Left lung (tissue), 10 donors: ENCODE results near the gene SNF8. TPM values are rescaled to one million over a fixed set of nuclear protein-coding genes. Genes with fewer than 3 reads are reported as not detected.

Experiments
- ATAC-seq: fragments of 200-7000 bp; cut with Tn5 transposase; one replicate; pipeline ENCODE4 v1.9.1; 2020; ENCODE audit warnings: moderate library complexity
- DNase-seq, 4 donors: peaks; one replicate each; pipeline ENCODE4 v3.0.0-alpha.2; 2013 to 2020
- H3K27ac ChIP-seq, 2 donors: fragments of 200-600 bp; sonication (generic) in 1 of 2; one replicate each; pipeline versions ENCODE4 v1.5.0 to v1.8.0; 2020 to 2021
- H3K27me3 ChIP-seq, 2 donors: fragments of 200-600 bp; sonication (generic) in 1 of 2; one replicate each; pipeline versions ENCODE4 v1.5.0 to v1.8.0; 2020 to 2021
- H3K36me3 ChIP-seq, 2 donors: fragments of 200-600 bp; sonication (generic) in 1 of 2; one replicate each; pipeline versions ENCODE4 v1.5.0 to v1.8.0; 2020 to 2021
- H3K4me1 ChIP-seq, 2 donors: fragments of 200-600 bp; one replicate each; pipeline ENCODE4 v1.8.0; 2021
- H3K4me3 ChIP-seq, 2 donors: fragments of 200-600 bp; sonication (generic) in 1 of 2; one replicate each; pipeline versions ENCODE4 v1.5.0 to v1.8.0; 2020 to 2021; ENCODE audit warnings: mild to moderate bottlenecking in 1 of 2
- H3K9me3 ChIP-seq, 2 donors: fragments of 200-600 bp; sonication (generic) in 1 of 2; one replicate each; pipeline versions ENCODE4 v1.5.0 to v1.8.0; 2020 to 2021
- intact Hi-C, 2 donors: fragments of 100-400 bp; cut with DNase I; formaldehyde crosslinking; loops; one replicate each; pipeline versions ENCODE4 v1.11.2 to v1.14.2; 2022
- polyA plus RNA-seq, 6 donors: library from polyadenylated mRNA; unstranded; fragments of 120-200 nt; gene quantifications; one replicate each; pipeline ENCODE4 v1.2.1, GENCODE V29; 2013; ENCODE audit not compliant: insufficient read length in 6 of 6
- total RNA-seq, 2 donors: library from RNA; stranded (reverse); fragmentation: NEBNext Ultra II Directional; extraction: Animal tissue kit (Norgen Biotek cat#: 25700); gene quantifications; one replicate each; pipeline ENCODE4 v1.2.1, GENCODE V29; 2021
- TF ChIP-seq, protein P1 (sequence below), 2 donors: fragments of 200-600 bp; sonication (generic) in 1 of 2; IDR thresholded peaks; one replicate each; pipeline versions ENCODE4 v1.5.0 to v1.8.0; 2021; ENCODE audit warnings: antibody characterized with exemption in 2 of 2
- donor health status: DM: no; HTN: yes; CAD: no.
- donor health status: DM: no; HTN: no; CAD: no.

The SNF8 gene
- total and polyA plus RNA-seq, 8 donors, result 80.7 to 109 (median 89.2) TPM

DNA sequence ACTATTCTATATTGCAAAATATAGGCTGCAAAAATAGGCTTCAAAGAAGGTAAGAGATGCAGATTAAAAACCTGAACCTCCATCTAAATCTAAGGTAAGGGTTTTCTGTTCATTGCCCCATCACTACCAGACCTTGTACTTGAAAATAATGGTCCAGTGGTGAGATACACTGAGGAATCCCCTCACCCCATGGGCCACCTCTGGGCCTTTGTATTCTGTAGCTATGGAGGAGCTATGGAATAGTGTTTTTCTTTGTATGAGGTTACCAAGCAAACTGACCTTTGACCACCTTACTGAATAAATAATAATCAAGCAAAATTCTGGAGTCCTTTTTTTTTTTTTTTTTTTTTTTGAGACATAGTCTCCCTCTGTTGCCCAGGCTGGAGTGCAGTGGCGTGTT lies 41.2 kb downstream of the SNF8 start:
- H3K4me3 ChIP-seq, result no peak overlapping the region
- TF ChIP-seq, protein P1, sequence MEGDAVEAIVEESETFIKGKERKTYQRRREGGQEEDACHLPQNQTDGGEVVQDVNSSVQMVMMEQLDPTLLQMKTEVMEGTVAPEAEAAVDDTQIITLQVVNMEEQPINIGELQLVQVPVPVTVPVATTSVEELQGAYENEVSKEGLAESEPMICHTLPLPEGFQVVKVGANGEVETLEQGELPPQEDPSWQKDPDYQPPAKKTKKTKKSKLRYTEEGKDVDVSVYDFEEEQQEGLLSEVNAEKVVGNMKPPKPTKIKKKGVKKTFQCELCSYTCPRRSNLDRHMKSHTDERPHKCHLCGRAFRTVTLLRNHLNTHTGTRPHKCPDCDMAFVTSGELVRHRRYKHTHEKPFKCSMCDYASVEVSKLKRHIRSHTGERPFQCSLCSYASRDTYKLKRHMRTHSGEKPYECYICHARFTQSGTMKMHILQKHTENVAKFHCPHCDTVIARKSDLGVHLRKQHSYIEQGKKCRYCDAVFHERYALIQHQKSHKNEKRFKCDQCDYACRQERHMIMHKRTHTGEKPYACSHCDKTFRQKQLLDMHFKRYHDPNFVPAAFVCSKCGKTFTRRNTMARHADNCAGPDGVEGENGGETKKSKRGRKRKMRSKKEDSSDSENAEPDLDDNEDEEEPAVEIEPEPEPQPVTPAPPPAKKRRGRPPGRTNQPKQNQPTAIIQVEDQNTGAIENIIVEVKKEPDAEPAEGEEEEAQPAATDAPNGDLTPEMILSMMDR (IDR thresholded peaks at IDR 0.05), result no peak
- H3K27me3 ChIP-seq, result no peaks in the 10 kb centered on the region
- DNase-seq (no peak), ATAC-seq (no peak)
- H3K36me3 ChIP-seq, result peaks cover 0 to 2% of the 10 kb centered on the region in 2 donors
- peaks cover 6 to 7% of the 10 kb centered on the region in 2 donors for H3K4me1 ChIP-seq
- intact Hi-C loops, result no loop called here
- H3K9me3 ChIP-seq, result no peaks in the 10 kb centered on the region
- no peak overlapping the region for H3K27ac ChIP-seq

DNA sequence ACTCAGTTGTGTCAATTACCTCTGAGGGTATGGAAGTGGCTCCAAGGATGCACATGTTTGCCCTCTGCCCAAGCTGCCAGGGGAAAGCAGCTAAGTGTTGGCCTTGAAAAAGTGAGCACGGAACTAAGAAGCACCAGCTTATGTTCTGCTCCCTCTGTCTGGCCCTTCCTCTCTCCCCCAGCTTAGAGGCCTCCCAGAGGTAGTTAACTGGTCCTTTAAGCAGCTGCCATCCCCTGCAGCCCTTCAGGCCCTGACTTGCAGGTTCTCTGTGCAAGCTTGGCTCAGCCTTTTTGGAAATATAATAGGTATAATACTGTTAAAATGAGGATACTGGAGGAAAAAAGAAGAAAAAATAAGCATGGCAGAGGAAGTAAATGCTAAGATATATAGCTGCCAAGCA lies 43.4 kb downstream of the SNF8 start:
- DNase-seq (no peak), ATAC-seq (no peak)
- Histone ChIP-seq H3K36me3 (peaks cover 0 to 20% of the 10 kb centered on the region in 2 donors), H3K4me3 (no peak overlapping the region), H3K9me3 (no peaks in the 10 kb centered on the region), H3K27me3 (no peaks in the 10 kb centered on the region), H3K27ac (no peak overlapping the region), H3K4me1 (no peaks in the 10 kb centered on the region)
- intact Hi-C loops, result no loop called here
- TF ChIP-seq, protein P1 (IDR thresholded peaks at IDR 0.05), result no peak

DNA sequence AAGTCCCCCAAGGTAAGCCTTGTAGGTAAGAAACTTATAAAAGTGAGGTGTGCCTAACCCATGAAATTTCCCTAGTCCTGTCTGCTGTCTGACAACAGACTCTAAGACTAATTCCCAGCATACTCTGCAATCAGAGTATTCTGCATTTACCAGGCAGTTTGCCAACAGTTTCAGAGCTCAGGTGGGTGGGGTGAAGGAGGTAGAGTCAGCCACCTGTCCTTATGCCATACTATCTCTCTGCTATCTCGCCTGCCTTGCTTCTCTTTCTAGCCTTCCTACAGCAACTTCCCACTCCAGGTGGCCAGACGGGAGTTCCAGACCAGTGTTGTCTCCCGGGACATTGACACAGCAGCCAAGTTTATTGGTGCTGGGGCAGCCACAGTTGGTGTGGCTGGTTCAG lies 49.8 kb downstream of the SNF8 start:
- Histone ChIP-seq H3K9me3 (no peaks in the 10 kb centered on the region), H3K4me3 (no peak overlapping the region), H3K27me3 (no peaks in the 10 kb centered on the region), H3K36me3 (peaks cover 0 to 35% of the 10 kb centered on the region in 2 donors), H3K4me1 (peaks cover 8 to 17% of the 10 kb centered on the region in 2 donors), H3K27ac (no peak overlapping the region)
- ATAC-seq (no peak), DNase-seq (no peak)
- intact Hi-C loops, result no loop called here
- TF ChIP-seq, protein P1 (IDR thresholded peaks at IDR 0.05), result no peak

DNA sequence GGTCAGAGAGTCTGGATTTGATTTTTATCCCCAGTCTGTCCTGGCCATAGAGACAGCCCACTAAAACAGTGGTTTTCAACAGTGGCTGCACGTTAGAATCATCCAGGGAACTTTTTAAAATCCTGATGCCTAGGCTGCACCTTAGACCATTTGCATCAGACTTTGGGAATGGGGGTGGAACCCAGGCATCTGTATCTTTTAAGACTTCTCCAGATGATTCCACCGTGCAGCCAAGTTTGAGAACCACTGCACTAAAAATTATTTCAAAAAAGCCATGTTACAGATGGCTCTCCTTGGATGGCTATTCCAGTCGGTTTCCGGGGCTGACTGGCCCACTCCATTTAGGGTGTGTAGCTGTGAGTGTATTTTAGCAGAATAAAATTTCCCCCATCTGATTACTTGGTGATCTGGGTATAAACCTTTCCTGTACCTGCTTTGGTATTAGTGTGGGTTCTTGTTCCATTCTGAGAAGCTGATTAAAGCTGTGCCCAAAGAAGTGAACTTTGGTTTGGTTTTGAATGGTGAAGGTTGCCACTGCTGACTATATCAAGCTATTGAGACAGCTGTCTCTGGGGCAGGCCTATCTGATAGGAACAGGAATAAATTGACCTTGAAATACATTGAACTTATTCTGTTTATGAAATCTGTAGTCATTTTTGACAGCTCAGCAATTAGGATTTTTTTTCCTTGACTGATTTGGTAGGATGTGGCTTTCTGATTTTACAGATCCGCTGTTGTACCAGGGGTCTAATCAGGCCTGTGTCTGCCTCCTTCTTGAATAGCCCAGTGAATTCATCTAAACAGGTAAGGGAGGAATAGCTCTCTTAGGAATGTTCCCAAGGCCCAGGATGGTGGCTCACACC lies 50.8 kb downstream of the SNF8 start:
- Histone ChIP-seq H3K27ac (no peak overlapping the region), H3K9me3 (no peaks in the 10 kb centered on the region), H3K36me3 (peaks cover 0 to 35% of the 10 kb centered on the region in 2 donors), H3K27me3 (no peaks in the 10 kb centered on the region), H3K4me3 (peak overlapping the region; percentile 69 to 84), H3K4me1 (peaks cover 8 to 17% of the 10 kb centered on the region in 2 donors)
- intact Hi-C loops, result no loop called here
- ATAC-seq (no peak), DNase-seq (no peak)
- TF ChIP-seq, protein P1 (IDR thresholded peaks at IDR 0.05), result no peak

DNA sequence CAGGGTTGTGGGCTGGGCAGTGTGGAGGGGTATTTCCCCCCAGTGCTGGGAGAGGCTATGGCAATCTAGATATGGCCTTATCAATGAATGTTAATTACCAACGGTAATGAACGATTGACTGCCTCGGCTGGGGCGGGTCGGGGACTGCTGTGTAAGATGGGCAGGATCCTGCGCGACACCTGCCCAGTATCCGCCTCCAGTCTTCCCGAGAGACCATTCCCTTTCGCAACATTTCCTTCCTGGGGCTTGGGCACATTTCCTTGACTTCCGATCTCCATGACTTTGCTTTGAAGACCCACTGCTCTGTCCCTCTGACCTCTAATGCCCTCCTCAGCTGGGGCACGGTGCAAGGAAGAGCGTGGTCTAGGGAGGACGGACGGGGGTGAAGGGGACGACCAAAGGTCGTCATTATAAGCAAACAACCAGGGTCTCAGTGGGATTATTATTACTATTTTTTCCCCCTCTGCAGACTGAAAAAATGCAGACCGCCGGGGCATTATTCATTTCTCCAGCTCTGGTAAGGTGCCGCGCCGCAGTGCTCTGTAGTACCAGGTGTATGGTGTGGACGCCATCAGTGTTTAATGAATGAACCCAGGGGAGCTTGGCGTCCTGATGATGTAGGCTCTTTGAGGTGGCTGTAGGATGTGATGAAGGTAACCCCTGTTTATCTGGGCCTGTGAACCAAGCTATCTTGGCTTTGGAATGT lies 51.5 kb downstream of the SNF8 start:
- intact Hi-C loops, result no loop called here
- peaks cover 8 to 17% of the 10 kb centered on the region in 2 donors for H3K4me1 ChIP-seq
- ATAC-seq, result no peak
- TF ChIP-seq, protein P1 (IDR thresholded peaks at IDR 0.05), result no peak
- H3K27ac ChIP-seq, result peak overlapping the region; percentile 57 to 85
- no peaks in the 10 kb centered on the region for H3K9me3 ChIP-seq
- DNase-seq, result peak in 1 of 4 donors; percentile 17
- no peaks in the 10 kb centered on the region for H3K27me3 ChIP-seq
- H3K36me3 ChIP-seq, result peaks cover 0 to 31% of the 10 kb centered on the region in 2 donors
- peak overlapping the region; percentile 69 to 84 for H3K4me3 ChIP-seq
